Stimulated activated CD8-positive, alpha-beta memory T cell treated with anti-CD3 and anti-CD28 coated beads, Interleukin-12 subunit alpha, Interleukin-12 subunit beta, amount 100 ng/mL, for 4 hours (primary cell): Measurements from ENCODE around the gene ADRM1.

Experiments used
- DNase-seq: peaks from one replicate; pipeline ENCODE4 v3.0.0-alpha.2; 2020; ENCODE audit warnings: low read depth

Gene ADRM1

GRCh38 chr20:62323980-62324906 lies 21.4 kb downstream of the ADRM1 start:
- DNase-seq, result no peak

DNA sequence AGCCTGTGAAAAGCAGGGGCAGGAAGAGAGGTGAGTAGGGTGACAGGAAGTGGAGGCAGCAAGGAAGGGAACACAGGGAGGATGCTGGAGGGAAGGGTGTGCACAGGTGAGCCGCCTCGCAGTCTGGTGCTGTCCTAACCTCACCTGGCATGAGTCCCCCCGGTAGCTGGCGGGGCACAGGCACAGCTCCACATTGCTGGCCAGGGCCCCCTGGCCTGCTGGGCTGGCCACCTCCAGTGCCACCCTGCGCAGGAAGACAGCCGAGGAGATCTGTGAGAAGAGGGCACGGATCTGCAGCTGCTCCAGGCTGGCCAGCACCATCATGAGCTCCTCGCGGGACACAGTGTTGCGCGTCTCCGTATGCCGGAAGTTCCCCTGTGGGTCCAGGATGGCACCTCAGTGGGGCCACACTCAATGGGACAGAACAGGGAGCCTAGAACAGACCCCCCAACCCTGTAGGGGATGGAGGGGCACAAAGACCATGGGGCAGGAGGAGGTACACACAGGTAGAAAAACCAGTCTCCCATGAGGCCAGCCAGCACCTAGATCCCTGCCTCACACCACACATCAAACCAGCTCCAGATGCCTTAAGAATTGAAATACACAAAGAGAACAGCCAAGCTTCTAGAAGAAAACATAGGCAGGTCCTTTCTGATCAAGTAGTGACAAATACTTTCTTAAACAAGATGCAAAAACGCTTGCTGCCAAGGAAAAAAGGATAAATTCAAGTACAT lies 22.5 kb downstream of the ADRM1 start:
- no peak for DNase-seq

GRCh38 chr20:62326559-62326958 lies 23.8 kb downstream of the ADRM1 start:
- no peak for DNase-seq

GRCh38 chr20:62326959-62327725 lies 24.3 kb downstream of the ADRM1 start:
- no peak for DNase-seq

DNA sequence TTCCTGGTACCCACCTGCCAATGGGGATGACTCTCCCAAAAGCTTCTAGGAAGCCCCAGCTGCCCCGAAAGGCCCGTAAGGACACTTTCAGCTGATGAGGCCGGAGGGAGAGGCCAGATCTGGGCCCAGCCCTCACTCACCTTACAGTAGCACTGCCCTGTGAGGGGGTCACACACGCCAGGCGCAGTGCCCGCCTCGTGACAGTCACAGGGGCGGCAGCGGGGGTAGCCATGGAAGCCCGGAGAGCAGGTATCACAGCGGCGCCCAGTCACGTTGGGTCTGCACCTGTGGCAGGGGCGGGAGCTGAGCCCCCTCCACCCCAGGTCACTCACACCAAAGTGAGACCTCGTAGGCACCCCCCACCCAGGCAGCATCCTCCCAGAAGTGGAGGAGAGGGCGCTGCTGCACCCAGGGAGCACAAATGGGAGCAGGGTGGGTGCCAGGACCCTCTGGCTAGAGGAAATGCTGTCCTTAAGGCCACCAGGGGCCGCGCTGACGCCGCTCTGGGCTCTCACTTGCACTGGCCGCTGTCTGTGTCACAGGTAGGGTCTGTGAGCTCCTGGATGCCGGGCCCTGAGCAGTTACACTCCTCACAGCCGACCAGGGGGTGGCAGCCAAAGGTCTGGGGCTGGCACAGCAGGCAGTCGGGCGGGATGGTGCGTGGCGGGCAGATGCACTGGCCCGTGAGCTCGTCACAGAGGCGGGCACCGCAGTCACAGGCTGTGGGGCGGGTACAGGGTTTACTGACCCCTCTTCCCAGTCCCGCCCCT lies 25.1 kb downstream of the ADRM1 start:
- no peak for DNase-seq

- DNase-seq, result no peak
Measured at GRCh38 chr20:62328684-62329388, 26.0 kb downstream of the ADRM1 start.

DNA sequence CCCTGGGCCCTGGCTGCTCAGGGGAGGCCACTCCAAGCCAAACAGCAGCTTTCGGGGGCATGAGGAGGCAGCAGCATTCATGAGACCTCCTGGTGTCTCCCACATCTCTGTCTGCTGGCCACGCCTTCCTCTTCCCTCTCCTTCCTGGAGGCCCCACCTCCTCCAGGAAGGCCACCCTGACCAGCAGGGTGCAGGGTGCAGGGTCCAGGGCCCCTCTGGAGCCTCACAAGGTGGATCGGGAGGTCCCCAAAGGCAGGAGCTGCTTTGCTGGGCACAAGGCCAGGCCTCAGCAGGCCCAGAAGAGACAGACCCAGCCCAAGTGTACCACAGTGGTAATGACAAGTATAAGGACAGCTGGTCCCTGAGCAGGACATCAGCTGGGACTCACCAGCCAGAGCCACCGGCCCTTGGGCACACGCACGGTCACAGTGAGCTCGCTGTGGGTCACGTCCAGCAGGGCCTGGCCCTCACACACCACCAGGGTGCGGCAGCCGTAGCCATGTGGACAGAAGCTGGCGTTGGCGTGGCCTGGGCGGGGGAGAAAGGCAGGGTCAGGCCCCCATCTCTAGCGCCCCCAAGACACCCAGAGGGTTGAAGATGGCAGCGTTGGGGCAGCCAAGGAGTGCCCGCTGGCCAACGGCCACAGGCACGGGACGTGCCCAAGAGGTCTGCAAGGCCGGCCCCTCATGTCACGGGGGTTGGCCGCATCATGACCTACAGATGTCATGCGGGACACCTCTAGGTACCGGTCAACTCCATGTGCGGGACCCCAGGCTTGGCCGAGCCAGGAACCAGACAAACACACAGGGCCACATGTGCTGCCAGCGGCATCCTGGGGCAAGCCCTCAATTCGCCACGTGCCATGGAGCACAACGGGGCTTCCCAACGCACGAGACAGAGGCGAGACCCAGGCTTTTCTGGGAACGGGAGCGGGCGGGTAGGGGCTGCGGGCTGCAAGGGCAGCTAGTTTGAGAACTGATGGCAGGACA lies 26.9 kb downstream of the ADRM1 start:
- DNase-seq, result no peak

DNA sequence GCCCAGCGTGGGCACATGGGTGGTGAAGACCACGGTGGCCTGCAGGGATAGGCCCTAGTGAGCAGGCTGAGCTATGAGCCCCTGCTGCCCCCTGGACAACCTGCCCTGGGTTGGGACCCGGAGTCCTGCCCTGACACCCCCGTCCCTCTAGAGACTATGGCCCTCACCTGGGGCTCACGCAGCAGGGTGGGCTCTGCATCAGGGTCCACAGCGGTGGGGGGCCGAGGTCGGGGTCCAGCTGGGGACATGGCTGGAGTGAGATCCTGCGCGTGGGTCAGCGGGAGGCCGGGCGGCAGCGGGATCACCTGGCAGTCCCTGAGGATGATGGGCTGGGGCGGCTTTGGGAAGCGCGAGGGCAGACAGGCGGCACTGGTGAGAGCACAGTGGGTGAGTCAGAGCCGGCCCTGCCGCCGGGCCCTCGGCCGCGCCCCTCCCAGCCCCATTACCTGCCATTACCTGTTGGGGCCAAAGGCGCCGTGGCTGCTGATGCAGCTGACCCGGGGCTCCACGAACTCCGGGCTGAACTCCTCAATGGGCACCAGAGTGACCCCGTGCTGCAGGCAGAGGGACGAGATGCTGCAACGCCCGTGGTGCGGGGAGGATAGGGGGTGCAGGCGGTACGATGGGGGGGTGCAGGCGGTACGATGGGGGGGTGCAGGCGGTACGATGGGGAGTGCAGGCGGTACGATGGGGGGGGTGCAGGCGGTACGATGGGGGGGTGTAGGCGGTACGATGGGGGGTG lies 27.9 kb downstream of the ADRM1 start:
- no peak for DNase-seq

GRCh38 chr20:62331347-62331746 lies 28.6 kb downstream of the ADRM1 start:
- DNase-seq, result no peak

DNA sequence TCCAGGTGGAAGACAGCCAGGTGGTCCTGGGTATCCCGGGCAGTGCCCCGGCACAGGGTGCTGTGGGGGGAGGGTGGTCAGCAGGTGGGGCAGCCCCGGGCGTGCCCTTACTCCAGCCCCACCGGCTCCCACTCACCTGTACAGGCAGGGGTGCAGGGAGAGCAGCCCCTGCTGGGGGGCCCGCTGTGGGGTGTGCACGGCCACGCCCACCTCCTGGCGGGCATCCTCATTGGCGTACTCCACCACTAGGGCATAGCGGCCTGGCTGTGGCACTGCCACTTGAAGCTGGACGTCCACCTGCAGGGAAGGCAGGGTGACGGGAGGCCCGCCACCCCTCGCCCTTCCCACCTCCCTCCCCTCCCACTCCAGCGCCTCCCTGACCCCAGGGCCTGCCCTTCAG lies 29.6 kb downstream of the ADRM1 start:
- no peak for DNase-seq

GRCh38 chr20:62332989-62333819 lies 30.4 kb downstream of the ADRM1 start:
- DNase-seq, result no peak

DNA sequence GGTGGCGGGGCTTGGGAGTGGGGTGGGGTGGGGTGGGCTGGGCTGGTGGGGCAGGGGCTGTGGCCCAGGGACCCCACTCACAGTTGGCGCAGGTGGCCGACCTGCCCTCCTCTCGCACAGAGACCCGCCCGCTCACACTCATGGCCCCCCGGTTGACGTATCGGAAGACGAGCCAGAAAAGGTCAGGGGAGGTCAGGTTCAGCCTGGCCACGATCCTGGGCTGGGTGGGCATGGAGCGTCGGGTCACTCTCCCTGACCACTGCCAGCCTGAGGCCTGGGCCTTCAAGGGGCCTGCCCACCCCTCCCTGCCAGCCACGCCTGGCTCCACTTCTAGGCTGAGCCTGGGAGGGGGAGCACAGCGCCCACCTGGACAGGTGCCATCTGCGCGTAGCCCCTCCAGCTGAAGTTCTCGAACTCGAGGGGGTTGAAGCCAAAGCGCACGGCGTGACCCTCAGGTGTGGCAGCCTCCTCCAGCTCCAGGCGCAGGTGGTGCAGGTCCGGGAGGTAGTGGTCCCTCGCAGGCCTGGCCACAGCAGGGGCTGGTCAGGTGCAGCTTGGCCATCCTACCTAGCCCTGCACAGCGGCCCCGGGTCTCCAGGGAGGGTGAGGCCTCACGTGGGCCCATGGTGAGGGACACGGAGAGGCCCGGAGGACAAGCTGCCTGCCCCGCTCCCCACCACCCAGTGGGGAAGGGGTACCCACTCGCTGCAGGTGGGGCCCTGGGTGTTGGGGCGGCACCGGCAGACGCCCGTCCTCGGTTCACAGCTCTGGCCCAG lies 31.2 kb downstream of the ADRM1 start:
- no peak for DNase-seq

GRCh38 chr20:62334881-62335280 lies 32.1 kb downstream of the ADRM1 start:
- no peak for DNase-seq

DNA sequence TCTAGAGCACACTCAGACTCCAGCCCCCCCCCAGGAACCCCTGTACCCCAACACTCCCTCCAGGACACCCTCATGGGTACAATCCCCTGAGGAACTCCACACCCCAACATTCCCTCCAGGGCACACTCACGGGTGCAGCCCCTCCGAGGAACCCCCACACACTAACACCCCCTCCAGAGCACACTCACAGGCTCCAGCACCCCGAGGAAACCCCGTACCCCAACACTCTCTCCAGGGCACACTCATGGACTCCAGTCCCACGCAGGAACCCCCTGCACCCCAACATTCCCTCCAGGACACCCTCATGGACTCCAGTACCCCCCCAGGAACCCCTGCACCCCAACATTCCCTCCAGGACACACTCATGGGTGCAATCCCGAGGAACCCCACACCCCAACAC lies 32.7 kb downstream of the ADRM1 start:
- no peak for DNase-seq

DNA sequence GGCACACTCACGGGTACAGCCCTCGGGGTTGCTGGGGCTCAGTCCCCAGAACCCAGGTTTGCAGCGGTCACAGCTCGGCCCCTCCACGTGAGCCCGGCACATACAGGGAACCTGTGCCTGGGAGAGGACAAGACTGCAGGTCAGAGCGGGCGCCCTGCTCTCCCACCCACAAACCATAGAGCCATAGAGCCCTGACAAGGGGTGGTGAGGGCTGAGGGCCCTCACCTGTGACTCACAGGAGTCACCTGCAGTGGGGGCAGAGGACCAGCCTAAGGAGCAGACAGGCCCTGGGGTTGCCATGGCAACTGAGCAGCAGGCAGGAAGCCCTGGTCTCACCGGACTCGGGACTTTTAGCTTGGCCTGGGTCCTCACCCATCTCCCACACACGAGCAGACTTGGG lies 33.5 kb downstream of the ADRM1 start:
- DNase-seq, result no peak

- no peak for DNase-seq
Measured at GRCh38 chr20:62336775-62337557, 34.2 kb downstream of the ADRM1 start.
